ENCODE measurements around the gene GNAI3. TPM values are rescaled to one million over a fixed set of nuclear protein-coding genes. Genes with fewer than 3 reads are reported as not detected.

The GNAI3 gene
- total RNA-seq, 1 donor from 2014 or later, result 2.8 TPM

DNA sequence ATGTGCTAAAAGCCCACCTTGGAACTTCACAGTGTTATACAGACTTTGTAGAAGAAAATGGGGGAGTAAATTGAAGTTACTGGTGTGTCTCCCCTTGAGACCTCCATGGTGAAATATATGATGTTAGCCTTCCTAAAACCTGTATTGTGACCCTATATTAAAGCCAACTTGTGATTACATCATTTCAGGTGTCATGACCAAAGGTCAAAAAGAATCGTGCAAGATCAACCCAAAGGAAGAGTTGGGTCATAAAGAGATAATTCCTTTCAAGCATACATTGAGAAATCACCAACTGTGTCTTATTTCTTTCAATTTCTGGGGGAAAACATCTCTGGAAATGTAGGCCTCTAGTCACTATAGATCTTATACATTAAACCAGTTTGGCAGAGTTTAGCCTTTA is 36.4 kb downstream of the GNAI3 start:
- Histone ChIP-seq H3K27me3 (no peaks in the 10 kb centered on the region), H3K36me3 (peaks cover 44 to 81% of the 10 kb centered on the region in 2 donors), H3K4me3 (no peak overlapping the region), H3K9me3 (no peaks in the 10 kb centered on the region), H3K27ac (no peak overlapping the region), H3K4me1 (no peaks in the 10 kb centered on the region)
- no peak for DNase-seq (ENCODE audit: low spot score in 2 of 2)
- intact Hi-C loops (cut with DNase I), result no loop called here
- TF ChIP-seq CTCF (IDR thresholded peaks at IDR 0.05), result no peak

GRCh38 chr1:109586055-109586454 is 37.6 kb downstream of the GNAI3 start:
- peaks cover 44 to 78% of the 10 kb centered on the region in 2 donors for H3K36me3 ChIP-seq
- intact Hi-C loops (cut with DNase I), result no loop called here
- no peaks in the 10 kb centered on the region for H3K27me3 ChIP-seq
- no peak overlapping the region for H3K27ac ChIP-seq
- TF ChIP-seq CTCF (IDR thresholded peaks at IDR 0.05), result no peak
- H3K4me1 ChIP-seq, result no peaks in the 10 kb centered on the region
- no peak overlapping the region for H3K4me3 ChIP-seq
- H3K9me3 ChIP-seq, result no peaks in the 10 kb centered on the region
- no peak for DNase-seq (ENCODE audit: low spot score in 2 of 2)

GRCh38 chr1:109589177-109589576 is 40.8 kb downstream of the GNAI3 start:
- no peak for DNase-seq (ENCODE audit: low spot score in 2 of 2)
- intact Hi-C loops (cut with DNase I), result no loop called here
- Histone ChIP-seq H3K27ac (no peak overlapping the region), H3K27me3 (no peaks in the 10 kb centered on the region), H3K4me1 (no peaks in the 10 kb centered on the region), H3K9me3 (no peaks in the 10 kb centered on the region), H3K4me3 (no peak overlapping the region), H3K36me3 (peaks cover 54 to 72% of the 10 kb centered on the region in 2 donors)
- TF ChIP-seq CTCF (IDR thresholded peaks at IDR 0.05), result no peak

DNA sequence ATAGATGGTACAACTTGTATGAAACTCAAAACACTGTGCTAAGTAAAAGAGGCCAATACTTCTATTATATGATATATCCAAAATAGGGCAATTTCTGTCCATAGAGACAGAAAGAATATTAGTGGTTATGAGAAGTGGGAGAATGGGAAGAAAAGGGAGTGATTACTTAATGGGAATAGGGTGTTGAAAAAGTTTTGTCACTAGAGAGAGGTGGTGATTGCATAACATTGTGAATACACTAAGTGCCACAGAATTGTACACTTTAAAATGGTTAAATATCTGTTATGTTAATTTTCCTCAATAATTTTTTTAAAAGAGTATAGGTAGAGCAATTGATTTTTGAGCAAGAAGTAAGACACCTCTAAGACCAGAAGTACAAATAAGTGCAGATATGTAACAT is 41.3 kb downstream of the GNAI3 start:
- TF ChIP-seq CTCF (IDR thresholded peaks at IDR 0.05), result no peak
- no peak overlapping the region for H3K27ac ChIP-seq
- no peaks in the 10 kb centered on the region for H3K9me3 ChIP-seq
- H3K36me3 ChIP-seq, result peaks cover 49 to 71% of the 10 kb centered on the region in 2 donors
- DNase-seq (ENCODE audit: low spot score in 2 of 2), result no peak
- H3K27me3 ChIP-seq, result no peaks in the 10 kb centered on the region
- intact Hi-C loops (cut with DNase I), result no loop called here
- H3K4me1 ChIP-seq, result no peaks in the 10 kb centered on the region
- H3K4me3 ChIP-seq, result no peak overlapping the region

DNA sequence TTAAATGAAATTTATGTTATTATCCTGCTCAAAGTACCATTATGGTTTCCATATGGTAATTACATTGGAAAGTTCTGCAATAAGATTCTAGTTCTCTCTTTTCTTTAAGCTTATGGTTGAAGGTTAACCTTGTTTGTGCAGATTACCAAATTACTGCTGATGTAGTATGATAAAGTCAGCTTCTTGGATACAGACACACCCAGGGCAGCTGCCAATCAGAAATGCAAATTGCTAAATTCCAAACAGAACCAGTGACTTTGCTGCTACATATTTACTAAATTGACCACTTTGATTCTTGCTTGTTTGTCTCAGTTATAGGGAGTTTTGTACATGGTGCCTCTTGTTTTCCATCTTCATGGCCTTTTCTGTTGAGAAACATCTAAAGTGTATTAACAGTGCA is 44.5 kb downstream of the GNAI3 start:
- Histone ChIP-seq H3K27ac (no peak overlapping the region), H3K9me3 (no peaks in the 10 kb centered on the region), H3K36me3 (peaks cover 35 to 64% of the 10 kb centered on the region in 2 donors), H3K4me1 (no peaks in the 10 kb centered on the region), H3K4me3 (no peak overlapping the region), H3K27me3 (no peaks in the 10 kb centered on the region)
- no peak for TF ChIP-seq CTCF (IDR thresholded peaks at IDR 0.05)
- intact Hi-C loops (cut with DNase I), result loop anchor here (1.0 kb wide), 1 partner anchor 33 kb away; no protein-coding TSS in a partner anchor
- DNase-seq (ENCODE audit: low spot score in 2 of 2), result no peak

DNA sequence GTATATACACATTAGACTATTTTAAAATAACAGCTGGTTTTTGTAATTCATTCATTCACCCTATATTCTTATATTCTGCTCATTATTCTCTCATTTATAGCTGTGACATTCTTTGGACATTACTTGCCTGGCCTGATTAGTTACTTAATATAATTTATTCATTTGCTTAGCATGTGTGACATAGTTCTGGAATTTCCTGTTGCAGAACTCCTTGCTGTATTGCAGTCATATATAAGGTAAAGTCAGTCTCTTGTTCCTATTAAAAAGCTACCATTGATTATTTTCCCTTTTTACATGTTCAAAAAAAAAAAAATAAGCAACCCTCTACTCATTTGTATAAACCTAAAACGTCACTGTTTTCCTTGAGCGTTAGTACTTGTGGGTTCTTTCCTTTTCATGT is 47.1 kb downstream of the GNAI3 start:
- peaks cover 32 to 47% of the 10 kb centered on the region in 2 donors for H3K36me3 ChIP-seq
- H3K4me3 ChIP-seq, result no peak overlapping the region
- intact Hi-C loops (cut with DNase I), result no loop called here
- H3K27ac ChIP-seq, result no peak overlapping the region
- no peak for TF ChIP-seq CTCF (IDR thresholded peaks at IDR 0.05)
- no peak for DNase-seq (ENCODE audit: low spot score in 2 of 2)
- H3K4me1 ChIP-seq, result no peaks in the 10 kb centered on the region
- no peaks in the 10 kb centered on the region for H3K27me3 ChIP-seq
- H3K9me3 ChIP-seq, result no peaks in the 10 kb centered on the region

Data from ascending aorta (tissue), 2 donors.